ENCODE results near the gene RPS3. TPM values are rescaled to one million over a fixed set of nuclear protein-coding genes. Genes with fewer than 3 reads are reported as not detected.

The RPS3 gene
- total and polyA plus RNA-seq, 5 donors, result 1,021 to 1,263 (median 1,171) TPM

DNA sequence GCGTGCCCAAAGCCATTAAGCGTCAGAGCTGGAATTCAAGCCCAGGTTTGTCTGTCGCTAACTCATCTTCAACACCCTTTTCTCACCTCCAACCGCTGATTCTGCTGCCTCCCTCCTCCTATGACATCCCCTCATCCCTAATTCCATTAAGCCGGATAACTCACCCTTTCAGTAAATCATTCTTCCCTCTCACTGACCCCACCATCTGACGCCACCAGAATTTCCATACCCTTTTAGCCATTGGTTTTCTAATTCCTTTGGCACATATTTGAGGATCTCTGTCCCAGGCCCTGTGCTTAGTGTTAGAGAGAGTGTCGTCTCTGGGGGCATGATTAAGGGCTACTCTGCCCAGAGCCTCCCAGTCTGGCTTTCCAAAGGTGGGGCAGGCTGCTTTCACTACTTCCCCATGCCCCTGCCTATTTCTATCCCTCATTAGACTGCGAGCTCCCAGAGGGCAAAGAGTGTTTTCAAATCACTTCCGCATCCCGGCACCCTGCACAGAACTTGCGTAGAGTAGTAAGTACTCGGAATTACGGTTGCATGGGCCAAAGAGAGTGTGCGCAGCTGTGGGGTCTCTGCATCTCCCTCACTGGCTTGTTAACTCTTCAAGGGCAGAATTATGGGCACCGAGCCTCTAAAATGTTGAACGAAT is 29.8 kb downstream of the RPS3 start:
- intact Hi-C loops (cut with DNase I), result no loop called here
- peaks cover 7% of the 10 kb centered on the region for H3K4me1 ChIP-seq (ENCODE audit: control insufficient read depth, insufficient read depth, low read length)
- WGBS, result 77% methylated on average over 16 of the region's 16 CpGs
- no peaks in the 10 kb centered on the region for H3K27me3 ChIP-seq (ENCODE audit: control insufficient read depth, insufficient read depth)
- H3K27ac ChIP-seq (ENCODE audit: low read length), result no peak overlapping the region
- peak in 1 of 3 donors; percentile 26 for DNase-seq
- H3K9me3 ChIP-seq (ENCODE audit: control insufficient read depth, low read length), result no peaks in the 10 kb centered on the region
- peak overlapping the region; percentile 25 for H3K4me3 ChIP-seq (ENCODE audit: low read length)
- no peak for ATAC-seq

DNA sequence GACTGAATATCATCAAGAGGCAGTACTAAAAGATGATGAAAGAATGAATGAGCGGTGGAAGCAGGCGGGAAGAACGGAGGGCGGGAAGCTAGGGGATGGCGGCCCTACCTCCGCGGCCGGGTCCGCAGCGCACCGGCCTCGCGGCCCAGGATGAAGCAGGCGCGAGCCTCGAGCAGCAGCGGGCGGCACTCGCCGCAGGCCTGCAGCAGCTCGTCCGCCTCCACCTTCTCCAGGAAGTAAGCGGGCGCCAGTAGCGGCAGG is 30.3 kb downstream of the RPS3 start:
- intact Hi-C loops (cut with DNase I), result no loop called here
- DNase-seq (no peak), ATAC-seq (no peak)
- Histone ChIP-seq H3K4me1 (ENCODE audit: control insufficient read depth, insufficient read depth, low read length) (peaks cover 7% of the 10 kb centered on the region), H3K27me3 (ENCODE audit: control insufficient read depth, insufficient read depth) (no peaks in the 10 kb centered on the region), H3K4me3 (ENCODE audit: low read length) (no peak overlapping the region), H3K9me3 (ENCODE audit: control insufficient read depth, low read length) (no peaks in the 10 kb centered on the region), H3K27ac (ENCODE audit: low read length) (no peak overlapping the region)
- WGBS, result 21% methylated on average over 25 of the region's 25 CpGs

DNA sequence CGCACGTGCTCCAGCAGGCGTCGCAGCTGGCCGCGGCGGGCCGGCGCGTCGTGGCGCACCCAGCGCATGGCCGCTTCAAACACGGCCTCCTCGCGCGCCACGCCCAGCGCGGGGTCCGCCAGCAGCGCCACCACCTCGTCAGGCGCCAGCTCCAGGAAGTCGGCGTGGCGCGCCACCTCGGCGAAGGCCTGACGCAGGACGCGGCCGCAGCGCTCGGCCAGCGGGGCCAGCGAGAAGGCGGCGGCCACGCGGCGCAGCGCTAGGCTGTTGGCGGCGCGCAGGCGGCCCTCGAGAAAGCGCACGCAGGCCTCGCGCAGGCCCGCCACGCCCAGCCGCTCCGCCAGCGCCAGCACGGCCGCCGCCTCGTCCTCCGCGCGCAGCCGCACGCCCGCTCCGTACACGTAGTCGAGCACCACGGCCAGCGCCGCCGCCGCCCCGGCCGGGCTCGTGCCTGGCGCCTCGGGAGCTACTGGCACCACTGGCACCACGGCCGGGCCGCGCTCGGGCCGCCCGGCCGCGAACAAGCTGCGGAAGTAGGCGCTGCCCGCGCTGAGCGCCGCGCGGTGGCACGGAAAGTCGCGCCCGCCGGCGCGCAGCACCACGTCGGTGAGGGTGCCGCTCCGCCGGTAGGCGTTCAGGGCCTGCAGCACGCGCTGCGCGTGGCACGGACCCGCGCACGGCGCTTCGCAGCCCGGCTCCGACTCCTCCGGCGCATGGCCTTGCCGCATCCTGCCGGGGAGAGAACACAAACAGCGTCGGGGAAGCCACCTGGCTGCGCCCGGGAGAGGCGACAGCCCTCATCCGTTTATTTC is 30.8 kb downstream of the RPS3 start:
- H3K4me3 ChIP-seq (ENCODE audit: low read length), result peak overlapping the region; percentile 26
- no peaks in the 10 kb centered on the region for H3K9me3 ChIP-seq (ENCODE audit: control insufficient read depth, low read length)
- no peaks in the 10 kb centered on the region for H3K27me3 ChIP-seq (ENCODE audit: control insufficient read depth, insufficient read depth)
- intact Hi-C loops (cut with DNase I), result no loop called here
- WGBS, result 2% methylated on average over 134 of the region's 134 CpGs
- no peak overlapping the region for H3K27ac ChIP-seq (ENCODE audit: low read length)
- DNase-seq (peak; percentile 76 to 92 (median 89)), ATAC-seq (peak; percentile 45 to 59)
- H3K4me1 ChIP-seq (ENCODE audit: control insufficient read depth, insufficient read depth, low read length), result peaks cover 7% of the 10 kb centered on the region

DNA sequence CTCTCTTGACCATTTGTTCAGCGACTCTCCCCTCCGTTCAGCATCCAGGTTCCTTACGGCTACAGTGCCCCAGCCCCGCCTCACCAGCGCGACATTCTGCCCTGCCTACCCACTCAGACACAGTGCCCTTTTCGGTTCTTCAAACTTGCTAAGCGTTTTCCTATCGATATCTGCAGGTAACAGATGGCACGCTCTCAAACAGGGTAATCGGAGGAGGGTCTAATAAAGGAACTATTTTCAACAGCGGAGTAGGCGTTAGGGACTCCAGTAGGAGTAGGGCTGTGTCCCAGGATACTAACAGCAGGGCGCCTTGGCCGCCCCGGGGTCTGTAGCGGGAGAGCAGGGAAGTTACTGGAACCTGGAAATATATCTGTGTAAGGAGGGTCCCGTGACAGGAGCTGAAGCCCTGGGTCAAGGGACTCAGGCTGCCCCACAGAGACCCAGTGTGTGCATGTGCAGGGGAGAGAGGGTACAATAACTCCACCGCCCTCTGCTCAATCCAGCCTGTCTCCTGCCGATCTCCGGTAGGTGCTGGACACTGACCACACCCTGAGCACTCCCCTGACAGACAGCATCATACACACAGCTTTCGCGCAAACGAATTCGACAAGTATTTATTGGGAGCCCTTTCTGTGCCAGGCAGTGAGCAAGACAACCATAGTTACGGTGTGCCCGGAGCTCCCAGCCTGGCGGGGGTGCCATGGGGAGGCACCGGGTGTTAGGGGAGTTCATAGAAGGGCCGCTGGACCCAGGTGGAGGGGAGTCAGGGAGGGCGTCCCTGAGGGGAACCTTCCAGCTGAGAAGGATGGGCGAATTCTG is 31.6 kb downstream of the RPS3 start:
- H3K4me3 ChIP-seq (ENCODE audit: low read length), result peak overlapping the region; percentile 26

DNA sequence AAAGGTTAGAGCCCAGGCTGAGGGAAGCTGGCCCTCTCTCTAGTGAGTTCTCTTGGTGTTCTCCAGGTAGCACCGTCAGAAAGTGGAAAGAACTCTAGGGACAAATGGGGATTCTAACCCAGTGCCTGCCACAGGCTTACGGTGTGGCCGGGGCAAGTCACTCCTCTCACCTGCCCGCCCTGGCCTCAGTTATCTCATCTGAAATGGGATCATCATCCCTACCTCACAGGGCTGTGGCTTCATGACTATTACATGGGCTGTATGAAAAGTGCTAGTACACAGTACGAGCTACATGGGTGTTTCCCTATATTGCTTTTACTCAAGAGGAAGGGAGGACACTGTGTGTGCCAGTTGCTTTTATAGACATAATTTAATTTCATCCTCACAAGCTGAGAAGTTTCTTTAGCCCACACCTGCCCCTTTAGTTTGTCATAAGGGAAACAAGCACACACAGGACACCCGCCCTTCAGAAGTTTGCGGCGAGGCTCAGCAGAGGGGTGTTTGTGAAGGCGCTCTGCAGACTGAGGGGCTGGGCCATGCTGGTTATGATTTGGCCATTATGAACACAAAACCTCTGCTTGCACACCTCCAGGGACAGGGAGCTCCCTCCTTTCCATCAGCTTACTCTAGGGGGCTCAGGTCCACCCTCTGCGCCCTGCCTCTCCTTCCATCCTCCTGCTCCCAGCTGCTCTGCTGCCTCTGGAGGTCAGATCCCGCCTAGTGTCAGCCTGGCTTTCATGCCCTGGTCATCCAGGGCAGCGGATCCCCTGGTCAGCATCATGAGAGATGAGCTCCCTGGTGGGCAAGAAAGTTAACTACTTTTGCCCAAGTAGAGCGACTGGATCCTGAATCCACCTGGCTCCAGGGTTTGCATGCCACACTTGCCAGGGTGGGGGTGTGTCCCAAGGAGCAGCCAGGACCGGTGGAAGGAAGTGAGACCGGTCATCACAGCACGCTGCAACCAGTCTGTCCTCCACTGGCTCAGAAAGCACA is 32.5 kb downstream of the RPS3 start:
- H3K27ac ChIP-seq (ENCODE audit: low read length), result no peak overlapping the region
- DNase-seq, result no peak
- no peak overlapping the region for H3K4me3 ChIP-seq (ENCODE audit: low read length)
- intact Hi-C loops (cut with DNase I), result no loop called here
- no peaks in the 10 kb centered on the region for H3K27me3 ChIP-seq (ENCODE audit: control insufficient read depth, insufficient read depth)
- no peaks in the 10 kb centered on the region for H3K9me3 ChIP-seq (ENCODE audit: control insufficient read depth, low read length)
- ATAC-seq, result no peak
- 59% methylated on average over 16 of the region's 16 CpGs for WGBS
- H3K4me1 ChIP-seq (ENCODE audit: control insufficient read depth, insufficient read depth, low read length), result peaks cover 7% of the 10 kb centered on the region

More for the DNA sequence above, 31.6 kb downstream of the RPS3 start:
- H3K27me3 ChIP-seq (ENCODE audit: control insufficient read depth, insufficient read depth), result no peaks in the 10 kb centered on the region
- peaks cover 7% of the 10 kb centered on the region for H3K4me1 ChIP-seq (ENCODE audit: control insufficient read depth, insufficient read depth, low read length)
- no peak for ATAC-seq
- H3K9me3 ChIP-seq (ENCODE audit: control insufficient read depth, low read length), result no peaks in the 10 kb centered on the region
- DNase-seq, result no peak
- intact Hi-C loops (cut with DNase I), result no loop called here
- 32% methylated on average over 32 of the region's 32 CpGs for WGBS
- H3K27ac ChIP-seq (ENCODE audit: low read length), result no peak overlapping the region

DNA sequence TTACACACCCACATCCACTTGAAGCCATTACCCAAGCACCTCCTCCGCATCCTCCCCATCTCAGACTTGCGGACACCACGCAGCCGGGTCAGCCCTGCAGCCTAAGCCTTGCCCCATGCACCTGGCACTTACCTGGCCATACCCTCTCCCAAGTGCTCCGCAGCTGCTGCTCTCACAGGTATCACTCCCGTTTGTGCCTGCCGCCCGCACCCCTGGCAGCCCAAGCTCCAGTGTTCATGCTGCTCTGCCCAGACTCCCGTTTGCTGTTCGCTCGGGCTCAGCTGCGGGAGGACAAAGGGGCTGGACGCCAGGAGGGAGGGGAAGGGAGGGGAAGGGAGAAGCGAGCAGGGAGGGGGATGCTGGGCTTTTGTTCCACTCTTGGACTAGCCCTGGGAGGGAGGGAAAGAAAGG is 33.6 kb downstream of the RPS3 start, which contains the start of gene KLHL35:
KLHL35 (minus strand) TSS at position 293 of the 411 bp plus-strand sequence. CDS start 2,574 bp downstream, outside the sequence.
- ATAC-seq, result no peak
- Histone ChIP-seq H3K4me1 (ENCODE audit: control insufficient read depth, insufficient read depth, low read length) (peaks cover 4% of the 10 kb centered on the region), H3K4me3 (ENCODE audit: low read length) (no peak within 1 kb of the TSS), H3K9me3 (ENCODE audit: control insufficient read depth, low read length) (no peaks in the 10 kb centered on the region), H3K27ac (ENCODE audit: low read length) (no peak within 1 kb of the TSS), H3K27me3 (ENCODE audit: control insufficient read depth, insufficient read depth) (no peaks in the 10 kb centered on the region)
- 15% methylated on average over 14 of the region's 14 CpGs for WGBS
- no peak for DNase-seq
- intact Hi-C loops (cut with DNase I), result no loop called here

DNA sequence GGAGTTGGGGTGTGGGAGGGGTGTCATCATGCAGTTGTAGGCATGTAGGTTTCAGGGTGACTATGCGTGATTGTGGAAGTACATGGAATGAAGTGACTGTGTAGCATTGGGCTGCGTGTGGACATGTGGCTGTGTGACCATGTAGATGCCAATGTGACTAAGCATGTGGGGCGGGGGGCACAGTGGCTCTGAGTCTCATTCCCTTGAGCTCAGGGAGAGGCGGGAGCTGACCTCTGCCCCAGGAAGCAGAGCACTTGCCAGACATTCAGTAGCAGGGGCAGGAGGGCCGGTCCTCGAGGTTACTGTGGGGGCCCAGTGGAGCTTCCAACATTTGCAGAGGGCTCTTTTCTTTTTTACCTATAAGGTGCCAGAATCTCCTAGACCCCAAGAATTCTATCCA is 34.1 kb downstream of the RPS3 start:
- Histone ChIP-seq H3K9me3 (ENCODE audit: control insufficient read depth, low read length) (no peaks in the 10 kb centered on the region), H3K27me3 (ENCODE audit: control insufficient read depth, insufficient read depth) (no peaks in the 10 kb centered on the region), H3K4me3 (ENCODE audit: low read length) (no peak overlapping the region), H3K27ac (ENCODE audit: low read length) (no peak overlapping the region), H3K4me1 (ENCODE audit: control insufficient read depth, insufficient read depth, low read length) (peaks cover 4% of the 10 kb centered on the region)
- no peak for ATAC-seq
- intact Hi-C loops (cut with DNase I), result no loop called here
- 70% methylated on average over 6 of the region's 6 CpGs for WGBS
- no peak for DNase-seq

DNA sequence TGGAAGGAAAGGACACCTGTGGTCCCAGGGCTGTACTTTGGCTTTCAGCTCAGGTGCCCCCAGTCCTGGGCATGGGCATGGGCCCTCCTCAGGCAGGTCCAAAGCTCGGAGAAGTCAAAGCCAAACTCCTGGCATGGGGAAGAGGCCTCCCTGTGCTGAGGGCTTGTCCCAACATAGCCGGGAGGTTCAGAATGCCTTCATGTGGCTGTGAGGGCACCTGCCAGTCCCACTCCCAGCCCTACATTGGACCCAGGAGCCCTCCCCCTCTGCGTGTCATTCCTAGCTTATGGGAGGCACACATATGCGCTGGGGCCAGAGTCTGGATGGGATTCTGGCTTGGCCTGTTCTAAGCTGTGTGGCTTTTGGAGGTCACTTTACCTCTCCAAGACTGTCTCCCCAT is 34.7 kb downstream of the RPS3 start:
- no peaks in the 10 kb centered on the region for H3K9me3 ChIP-seq (ENCODE audit: control insufficient read depth, low read length)
- H3K27ac ChIP-seq (ENCODE audit: low read length), result no peak overlapping the region
- H3K27me3 ChIP-seq (ENCODE audit: control insufficient read depth, insufficient read depth), result no peaks in the 10 kb centered on the region
- WGBS, result 92% methylated on average over 4 of the region's 4 CpGs
- intact Hi-C loops (cut with DNase I), result no loop called here
- H3K4me1 ChIP-seq (ENCODE audit: control insufficient read depth, insufficient read depth, low read length), result peaks cover 4% of the 10 kb centered on the region
- DNase-seq (no peak), ATAC-seq (no peak)
- no peak overlapping the region for H3K4me3 ChIP-seq (ENCODE audit: low read length)

DNA sequence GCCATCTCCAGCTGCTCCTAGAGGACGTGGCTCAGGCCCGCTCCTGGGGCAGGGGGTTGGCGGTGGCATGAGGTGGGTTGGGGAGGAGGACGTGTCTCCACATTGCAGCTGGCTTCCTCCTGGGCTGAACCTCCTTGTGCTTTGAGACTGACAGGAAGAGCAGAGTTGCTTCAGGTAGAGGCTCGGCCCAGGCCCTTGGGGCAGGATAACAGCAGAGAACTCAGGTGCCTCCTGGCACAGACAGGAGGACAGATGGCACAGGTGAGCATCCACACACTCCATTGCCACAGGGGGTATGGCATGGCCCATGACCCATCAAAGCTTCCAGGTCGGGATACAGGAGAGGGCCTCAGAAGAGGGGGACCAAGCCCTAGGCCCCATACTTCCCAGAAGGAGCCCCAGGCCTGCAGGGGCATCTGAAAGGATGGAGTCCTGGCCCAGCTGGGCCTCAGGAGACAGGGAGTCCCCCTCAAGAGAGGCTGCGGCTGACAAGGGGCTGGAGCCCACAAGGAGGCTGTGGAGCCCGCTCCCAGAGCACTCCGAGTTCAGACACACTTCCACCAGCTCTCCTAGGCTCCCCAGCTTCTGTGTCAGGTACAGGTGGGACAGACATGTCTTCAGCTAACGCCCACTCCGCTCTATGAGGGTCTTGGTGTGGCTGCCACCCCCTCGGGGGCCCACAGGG is 35.7 kb downstream of the RPS3 start:
- intact Hi-C loops (cut with DNase I), result no loop called here
- DNase-seq (no peak), ATAC-seq (no peak)
- H3K4me1 ChIP-seq (ENCODE audit: control insufficient read depth, insufficient read depth, low read length), result no peaks in the 10 kb centered on the region
- no peaks in the 10 kb centered on the region for H3K27me3 ChIP-seq (ENCODE audit: control insufficient read depth, insufficient read depth)
- WGBS, result 91% methylated on average over 12 of the region's 12 CpGs
- no peak overlapping the region for H3K27ac ChIP-seq (ENCODE audit: low read length)
- H3K9me3 ChIP-seq (ENCODE audit: control insufficient read depth, low read length), result no peaks in the 10 kb centered on the region
- H3K4me3 ChIP-seq (ENCODE audit: low read length), result no peak overlapping the region

DNA sequence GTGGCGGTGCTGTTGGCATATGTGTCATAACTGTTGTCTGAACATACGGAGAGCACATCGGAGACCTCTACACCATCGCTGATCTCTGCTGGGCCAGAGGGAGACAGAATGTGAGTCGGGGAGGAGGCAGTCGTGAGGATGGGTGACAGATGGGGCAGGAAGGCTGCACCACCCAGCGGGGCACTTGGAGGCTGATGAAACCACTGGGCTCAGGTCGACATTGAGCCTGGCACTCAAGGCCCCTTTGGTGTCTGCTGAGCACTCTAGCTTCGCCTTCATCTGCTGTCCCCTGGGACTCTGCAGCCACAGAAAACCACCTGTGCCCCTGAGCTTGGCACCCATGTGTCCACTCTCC is 36.2 kb downstream of the RPS3 start:
- no peak overlapping the region for H3K27ac ChIP-seq (ENCODE audit: low read length)
- H3K9me3 ChIP-seq (ENCODE audit: control insufficient read depth, low read length), result no peaks in the 10 kb centered on the region
- no peak for DNase-seq
- WGBS, result 95% methylated on average over 9 of the region's 9 CpGs
- H3K4me3 ChIP-seq (ENCODE audit: low read length), result no peak overlapping the region
- ATAC-seq, result no peak
- no peaks in the 10 kb centered on the region for H3K4me1 ChIP-seq (ENCODE audit: control insufficient read depth, insufficient read depth, low read length)
- no peaks in the 10 kb centered on the region for H3K27me3 ChIP-seq (ENCODE audit: control insufficient read depth, insufficient read depth)
- intact Hi-C loops (cut with DNase I), result no loop called here

All from right cardiac atrium (tissue), 5 donors.